Caco-2 (cell line): ENCODE measurements around the gene MLLT10. TPM values are rescaled to one million over a fixed set of nuclear protein-coding genes. Genes with fewer than 3 reads are reported as not detected.

Experiments
- BruUV-seq: library from RNA; stranded (reverse); fragments of 400-500 nt; replicated peaks from 2 replicates; lab custom pipeline; 2021; lab: Mats Ljungman, UMichigan
- CTCF ChIA-PET: fragments of 300-600 bp; sonication (Branson Sonifier 250); formaldehyde crosslinking; loops from one replicate; lab custom pipeline; 2022; ENCODE audit warnings: antibody characterized with exemption; lab: Charles Lee
- POLR2A ChIA-PET: fragments of 300-600 bp; sonication (Branson Sonifier 250); formaldehyde crosslinking; loops from one replicate; lab custom pipeline; 2022; ENCODE audit warnings: antibody characterized with exemption; lab: Charles Lee
- DNase-seq, 2 experiments: peaks; one replicate each; pipeline versions ENCODE4 v3.0.0 to v3.0.0-alpha.2; 2020 to 2022
- H3K27me3 ChIP-seq: replicated peaks from 2 replicates; pipeline ENCODE4 v1.6.0; 2011; ENCODE audit warnings: low read length; ENCODE audit not compliant: control insufficient read depth, insufficient read depth
- H3K36me3 ChIP-seq: 2 replicates; pipeline ENCODE4 v1.5.1; 2011; ENCODE audit warnings: low read length; ENCODE audit not compliant: control insufficient read depth, insufficient read depth
- H3K4me1 ChIP-seq: fragments of 250-450 bp; sonication (Bioruptor Pico); 2 replicates; pipeline ENCODE4 v1.5.1; 2020; ENCODE audit warnings: mild to moderate bottlenecking
- H3K4me3 ChIP-seq: 2 replicates; pipeline ENCODE4 v1.5.1; 2011; ENCODE audit warnings: low read depth, mild to moderate bottlenecking, control low read depth, low read length
- H3K9me3 ChIP-seq: fragments of 250-450 bp; sonication (Bioruptor Pico); 2 replicates; pipeline ENCODE4 v1.5.1; 2020; ENCODE audit warnings: mild to moderate bottlenecking, moderate library complexity
- H3K27ac Mint-ChIP-seq: one replicate; pipeline ENCODE4 v1.8.0; 2022; ENCODE audit warnings: mixed read lengths; ENCODE audit not compliant: unreplicated experiment
- H3K27me3 Mint-ChIP-seq: one replicate; pipeline ENCODE4 v1.8.0; 2022; ENCODE audit warnings: mixed read lengths; ENCODE audit not compliant: insufficient read depth, unreplicated experiment
- H3K36me3 Mint-ChIP-seq: one replicate; pipeline ENCODE4 v1.8.0; 2022; ENCODE audit warnings: mild to moderate bottlenecking, mixed read lengths; ENCODE audit not compliant: insufficient read depth, unreplicated experiment
- H3K4me1 Mint-ChIP-seq: one replicate; pipeline ENCODE4 v1.8.0; 2022; ENCODE audit warnings: low read depth, mixed read lengths; ENCODE audit not compliant: unreplicated experiment
- H3K4me3 Mint-ChIP-seq: one replicate; pipeline ENCODE4 v1.8.0; 2022; ENCODE audit warnings: mild to moderate bottlenecking, moderate library complexity, mixed read lengths; ENCODE audit not compliant: unreplicated experiment
- H3K9me3 Mint-ChIP-seq: one replicate; pipeline ENCODE4 v1.8.0; 2022; ENCODE audit warnings: mixed read lengths; ENCODE audit not compliant: unreplicated experiment
- intact Hi-C: fragments of 100-400 bp; cut with micrococcal nuclease; formaldehyde crosslinking; loops from one replicate; pipeline ENCODE4 v1.10.0; 2022; ENCODE audit not compliant: unreplicated experiment
- total RNA-seq: library from RNA; stranded (reverse); gene quantifications from 2 replicates; pipeline ENCODE4 v1.2.3, GENCODE V29; 2022
- TF ChIP-seq, protein P1 (sequence below), 2 experiments: fragments of 200-600 bp in 1 of 2; IDR thresholded peaks; 1 replicate in 1 of 2; 2 replicates in 1 of 2; pipeline versions ENCODE4 v1.5.1 to v1.8.0; 2011 to 2022; ENCODE audit warnings: antibody characterized with exemption in 1 of 2, control low read depth in 1 of 2, inconsistent platforms in 1 of 2, low read depth in 1 of 2, low read length in 1 of 2, mild to moderate bottlenecking in 1 of 2, moderate library complexity in 1 of 2; ENCODE audit not compliant: insufficient read depth in 1 of 2, severe bottlenecking in 1 of 2, unreplicated experiment in 1 of 2

The MLLT10 gene
- total RNA-seq, 1 experiment from 2014 or later = 84.3 TPM

DNA sequence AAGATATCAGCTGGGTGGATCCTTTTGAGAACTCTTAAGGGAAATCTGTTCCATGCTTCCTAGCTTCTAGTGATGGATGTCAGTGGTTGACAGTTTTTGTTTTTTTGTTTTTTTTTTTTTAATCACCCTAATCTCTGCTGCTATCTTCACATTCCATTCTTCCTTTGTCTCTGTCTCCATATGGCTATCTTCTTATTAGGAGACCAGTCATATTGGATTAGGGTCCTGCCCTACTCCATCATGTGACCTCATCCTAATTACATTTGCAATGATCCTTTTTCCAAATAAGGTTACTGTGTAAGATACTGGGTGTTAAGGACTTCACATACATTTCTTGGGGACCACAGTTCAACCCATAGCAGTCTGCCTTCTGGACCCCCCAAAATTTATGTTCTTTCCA, 69.7 kb downstream of the MLLT10 start:
- Mint-ChIP-seq H3K9me3 (peaks cover 12% of the 10 kb centered on the region), H3K4me1 (peaks cover 14% of the 10 kb centered on the region), H3K27me3 (no peaks in the 10 kb centered on the region), H3K27ac (no peak overlapping the region), H3K4me3 (no peak overlapping the region), H3K36me3 (peaks cover 49% of the 10 kb centered on the region)
- no peaks in the 10 kb centered on the region for H3K4me1 ChIP-seq
- H3K4me3 ChIP-seq = no peak overlapping the region
- BruUV-seq = no TSS peak
- TF ChIP-seq, protein P1, sequence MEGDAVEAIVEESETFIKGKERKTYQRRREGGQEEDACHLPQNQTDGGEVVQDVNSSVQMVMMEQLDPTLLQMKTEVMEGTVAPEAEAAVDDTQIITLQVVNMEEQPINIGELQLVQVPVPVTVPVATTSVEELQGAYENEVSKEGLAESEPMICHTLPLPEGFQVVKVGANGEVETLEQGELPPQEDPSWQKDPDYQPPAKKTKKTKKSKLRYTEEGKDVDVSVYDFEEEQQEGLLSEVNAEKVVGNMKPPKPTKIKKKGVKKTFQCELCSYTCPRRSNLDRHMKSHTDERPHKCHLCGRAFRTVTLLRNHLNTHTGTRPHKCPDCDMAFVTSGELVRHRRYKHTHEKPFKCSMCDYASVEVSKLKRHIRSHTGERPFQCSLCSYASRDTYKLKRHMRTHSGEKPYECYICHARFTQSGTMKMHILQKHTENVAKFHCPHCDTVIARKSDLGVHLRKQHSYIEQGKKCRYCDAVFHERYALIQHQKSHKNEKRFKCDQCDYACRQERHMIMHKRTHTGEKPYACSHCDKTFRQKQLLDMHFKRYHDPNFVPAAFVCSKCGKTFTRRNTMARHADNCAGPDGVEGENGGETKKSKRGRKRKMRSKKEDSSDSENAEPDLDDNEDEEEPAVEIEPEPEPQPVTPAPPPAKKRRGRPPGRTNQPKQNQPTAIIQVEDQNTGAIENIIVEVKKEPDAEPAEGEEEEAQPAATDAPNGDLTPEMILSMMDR (IDR thresholded peaks at IDR 0.05; ENCODE audit: insufficient read depth in 1 of 2, low read depth in 1 of 2, low read length in 1 of 2, severe bottlenecking in 1 of 2, unreplicated experiment in 1 of 2) = no peak
- CTCF ChIA-PET = no interaction called here
- H3K36me3 ChIP-seq = peaks cover 5% of the 10 kb centered on the region
- H3K27me3 ChIP-seq = no peaks in the 10 kb centered on the region
- no peak for DNase-seq
- POLR2A ChIA-PET = interaction anchor here (0.6 kb wide), 1 partner anchor 43 kb away, joined by 3 read pairs; no protein-coding TSS in a partner anchor
- peaks cover 9% of the 10 kb centered on the region for H3K9me3 ChIP-seq
- intact Hi-C loops = no loop called here

GRCh38 chr10:21604651-21605050, 70.6 kb downstream of the MLLT10 start:
- intact Hi-C loops = no loop called here
- no peaks in the 10 kb centered on the region for H3K27me3 Mint-ChIP-seq
- H3K4me3 Mint-ChIP-seq = no peak overlapping the region
- peaks cover 14% of the 10 kb centered on the region for H3K4me1 Mint-ChIP-seq
- Histone ChIP-seq H3K4me1 (no peaks in the 10 kb centered on the region), H3K4me3 (no peak overlapping the region), H3K9me3 (peaks cover 14% of the 10 kb centered on the region), H3K36me3 (peaks cover 5% of the 10 kb centered on the region), H3K27me3 (no peaks in the 10 kb centered on the region)
- H3K9me3 Mint-ChIP-seq = peaks cover 21% of the 10 kb centered on the region
- no peak for DNase-seq
- ChIA-PET CTCF (interaction anchor here (0.7 kb wide), 1 partner anchor 1756 kb away, joined by 4 read pairs; no protein-coding TSS in a partner anchor), POLR2A (no interaction called here)
- H3K27ac Mint-ChIP-seq = no peak overlapping the region
- TF ChIP-seq, protein P1 (IDR thresholded peaks at IDR 0.05; ENCODE audit: insufficient read depth in 1 of 2, low read depth in 1 of 2, low read length in 1 of 2, severe bottlenecking in 1 of 2, unreplicated experiment in 1 of 2) = no peak
- H3K36me3 Mint-ChIP-seq = peaks cover 58% of the 10 kb centered on the region
- BruUV-seq = no TSS peak

- peaks cover 21% of the 10 kb centered on the region for H3K9me3 Mint-ChIP-seq
- ChIA-PET CTCF (no interaction called here), POLR2A (no interaction called here)
- no TSS peak for BruUV-seq
- Histone ChIP-seq H3K27me3 (no peaks in the 10 kb centered on the region), H3K4me1 (no peaks in the 10 kb centered on the region), H3K36me3 (peaks cover 5% of the 10 kb centered on the region), H3K4me3 (no peak overlapping the region), H3K9me3 (peaks cover 14% of the 10 kb centered on the region)
- no peaks in the 10 kb centered on the region for H3K4me1 Mint-ChIP-seq
- H3K36me3 Mint-ChIP-seq = peaks cover 62% of the 10 kb centered on the region
- H3K4me3 Mint-ChIP-seq = no peak overlapping the region
- no peak overlapping the region for H3K27ac Mint-ChIP-seq
- no peak for DNase-seq
- TF ChIP-seq, protein P1 (IDR thresholded peaks at IDR 0.05; ENCODE audit: insufficient read depth in 1 of 2, low read depth in 1 of 2, low read length in 1 of 2, severe bottlenecking in 1 of 2, unreplicated experiment in 1 of 2) = no peak
- no peaks in the 10 kb centered on the region for H3K27me3 Mint-ChIP-seq
- intact Hi-C loops = no loop called here
These were observed 73.9 kb downstream of the MLLT10 start for GRCh38 chr10:21607907-21608306.
